Astrocyte of the cerebellum (primary cell): Measurements from ENCODE around the gene RAD9A.

Source experiments
- DNase-seq: peaks from one replicate; pipeline ENCODE4 v3.0.0-alpha.2; 2011; ENCODE audit warnings: low read depth
- H3K4me3 ChIP-seq: 2 replicates; pipeline ENCODE4 v1.5.1; 2011; ENCODE audit warnings: mild to moderate bottlenecking, low read depth, low read length, moderate library complexity
- CTCF ChIP-seq: IDR thresholded peaks from 2 replicates; pipeline ENCODE4 v1.5.1; 2012; ENCODE audit warnings: low read length, low read depth, moderate library complexity, mild to moderate bottlenecking; ENCODE audit errors: missing control alignments
- in situ Hi-C: cut with HindIII; loops from 2 replicates; pipeline ENCODE4 v1.10.0; 2017; ENCODE audit warnings: low sequenced_read_pairs

Gene RAD9A

GRCh38 chr11:67391304-67392182 is at the start of gene RAD9A:
Gene RAD9A (plus strand): TSS chr11:67391986. CDS start chr11:67392045, 59 bp downstream.
- DNase-seq = peak; percentile 79
- in situ Hi-C loops = no loop called here
- H3K4me3 ChIP-seq = peak within 1 kb of the TSS; percentile 90
- TF ChIP-seq CTCF = no peak

- no peak overlapping the region for H3K4me3 ChIP-seq
- TF ChIP-seq CTCF = no peak
- in situ Hi-C loops = no loop called here
- DNase-seq = no peak
These were observed 47.5 kb upstream of the RAD9A start for GRCh38 chr11:67344264-67344663.

- in situ Hi-C loops = loop anchor here (5.0 kb wide), 1 partner anchor 42 kb away; no protein-coding TSS in a partner anchor
- TF ChIP-seq CTCF = no peak
These were observed 46.4 kb upstream of the RAD9A start for GRCh38 chr11:67345247-67345919.

GRCh38 chr11:67345920-67346819 is 45.6 kb upstream of the RAD9A start:
- no peak overlapping the region for H3K4me3 ChIP-seq
- in situ Hi-C loops = loop anchor here (5.0 kb wide), 1 partner anchor 41 kb away; no protein-coding TSS in a partner anchor
- DNase-seq = no peak
- peak; percentile 85 for TF ChIP-seq CTCF

More at GRCh38 chr11:67345247-67345919, 46.4 kb upstream of the RAD9A start:
- no peak for DNase-seq
- H3K4me3 ChIP-seq = no peak overlapping the region

GRCh38 chr11:67347964-67348749 is 43.6 kb upstream of the RAD9A start:
- DNase-seq = no peak
- in situ Hi-C loops = loop anchor here (5.0 kb wide), 1 partner anchor 39 kb away; no protein-coding TSS in a partner anchor
- H3K4me3 ChIP-seq = no peak overlapping the region
- TF ChIP-seq CTCF = no peak
